NK-92 treated with Interleukin-12 subunit alpha and Interleukin-12 subunit beta, amount 100 ng/mL, for 24 hours (cell line): ENCODE data around the gene ANAPC7.
"Not testable (repeated sequence)": the region's sequence is repeated elsewhere in the genome, so short reads cannot be mapped to it uniquely, and the experiment has no call there.

Experiments used
- DNase-seq: peaks from one replicate; lab custom pipeline; 2025; lab: John Stamatoyannopoulos, UW

ANAPC7 gene

DNA sequence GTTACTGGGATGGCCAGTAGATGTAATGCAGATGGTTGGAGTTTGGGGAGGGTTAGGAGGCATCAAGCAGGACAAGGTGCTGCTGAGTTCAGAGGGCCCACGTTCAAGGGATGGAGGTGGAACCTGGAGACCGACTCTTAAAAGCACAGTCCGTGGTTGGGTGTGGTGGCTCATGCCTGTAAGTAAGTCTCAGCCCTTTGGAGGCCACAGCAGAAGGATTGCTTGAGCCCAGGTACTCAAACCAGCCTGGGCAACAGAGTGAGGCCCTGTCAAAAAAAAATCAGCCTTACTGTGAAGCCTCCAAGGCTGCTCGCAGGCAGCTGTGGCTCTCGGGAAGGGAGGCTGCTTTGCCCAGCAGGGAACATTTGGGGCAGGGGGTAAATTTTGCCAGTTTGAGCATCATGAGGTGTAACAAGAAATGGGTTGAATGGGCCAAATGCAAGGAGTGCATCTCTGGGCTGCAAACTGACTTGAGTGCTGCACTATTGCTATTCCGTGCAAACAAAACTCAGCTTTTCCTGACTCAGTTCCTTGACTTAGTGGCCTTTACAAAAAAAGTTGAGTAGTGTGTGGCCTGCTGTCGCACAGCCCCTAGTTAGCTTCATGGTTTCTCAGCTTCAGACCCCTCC lies 55.0 kb downstream of the ANAPC7 start:
- DNase-seq = no peak

GRCh38 chr12:110347767-110348166 lies 55.7 kb downstream of the ANAPC7 start:
- DNase-seq = no peak

DNA sequence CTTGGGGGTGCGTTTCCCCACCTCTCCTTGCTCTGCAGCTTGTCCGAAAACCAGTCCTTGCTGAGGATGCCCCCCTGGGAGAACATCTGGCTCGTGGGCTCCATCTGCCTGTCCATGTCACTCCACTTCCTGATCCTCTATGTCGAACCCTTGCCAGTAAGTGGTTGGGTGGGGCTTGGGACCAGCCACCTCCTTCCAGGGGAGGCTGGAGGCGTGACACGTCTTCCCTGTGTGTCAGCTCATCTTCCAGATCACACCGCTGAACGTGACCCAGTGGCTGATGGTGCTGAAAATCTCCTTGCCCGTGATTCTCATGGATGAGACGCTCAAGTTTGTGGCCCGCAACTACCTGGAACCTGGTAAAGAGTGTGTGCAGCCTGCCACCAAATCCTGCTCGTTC lies 57.5 kb downstream of the ANAPC7 start:
- DNase-seq = no peak

DNA sequence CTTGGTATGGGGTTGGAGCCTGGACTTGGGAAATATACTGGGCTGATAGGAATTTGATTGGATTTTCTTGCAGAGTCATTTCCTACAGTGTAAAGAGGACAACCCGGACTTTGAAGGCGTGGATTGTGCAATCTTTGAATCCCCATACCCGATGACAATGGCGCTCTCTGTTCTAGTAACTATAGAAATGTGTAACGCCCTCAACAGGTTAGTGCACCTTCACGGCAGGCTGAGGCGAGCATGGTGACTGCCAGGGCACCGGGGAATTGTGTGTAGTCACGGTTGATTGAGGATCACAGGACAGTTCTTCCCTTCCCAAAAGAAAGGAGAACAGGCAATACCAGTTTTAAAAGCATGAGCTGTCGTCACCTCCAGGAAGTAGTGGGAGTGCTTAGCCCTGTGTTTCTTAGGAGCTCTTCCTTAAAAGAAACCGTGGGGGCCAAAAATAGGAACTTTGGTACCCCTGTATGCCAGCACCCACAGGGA lies 58.3 kb downstream of the ANAPC7 start:
- DNase-seq = no peak

- DNase-seq = no peak
Observed at GRCh38 chr12:110344657-110345056, 58.9 kb downstream of the ANAPC7 start.

- no peak for DNase-seq
Observed at GRCh38 chr12:110343736-110344555, 59.6 kb downstream of the ANAPC7 start.

- DNase-seq = no peak
Observed at GRCh38 chr12:110343114-110343513, 60.4 kb downstream of the ANAPC7 start.

GRCh38 chr12:110342157-110342556 lies 61.4 kb downstream of the ANAPC7 start:
- no peak for DNase-seq

- no peak for DNase-seq
Observed at GRCh38 chr12:110340706-110341105, 62.8 kb downstream of the ANAPC7 start.

- DNase-seq = not testable (repeated sequence)
Observed at GRCh38 chr12:110340261-110340660, 63.2 kb downstream of the ANAPC7 start.

DNA sequence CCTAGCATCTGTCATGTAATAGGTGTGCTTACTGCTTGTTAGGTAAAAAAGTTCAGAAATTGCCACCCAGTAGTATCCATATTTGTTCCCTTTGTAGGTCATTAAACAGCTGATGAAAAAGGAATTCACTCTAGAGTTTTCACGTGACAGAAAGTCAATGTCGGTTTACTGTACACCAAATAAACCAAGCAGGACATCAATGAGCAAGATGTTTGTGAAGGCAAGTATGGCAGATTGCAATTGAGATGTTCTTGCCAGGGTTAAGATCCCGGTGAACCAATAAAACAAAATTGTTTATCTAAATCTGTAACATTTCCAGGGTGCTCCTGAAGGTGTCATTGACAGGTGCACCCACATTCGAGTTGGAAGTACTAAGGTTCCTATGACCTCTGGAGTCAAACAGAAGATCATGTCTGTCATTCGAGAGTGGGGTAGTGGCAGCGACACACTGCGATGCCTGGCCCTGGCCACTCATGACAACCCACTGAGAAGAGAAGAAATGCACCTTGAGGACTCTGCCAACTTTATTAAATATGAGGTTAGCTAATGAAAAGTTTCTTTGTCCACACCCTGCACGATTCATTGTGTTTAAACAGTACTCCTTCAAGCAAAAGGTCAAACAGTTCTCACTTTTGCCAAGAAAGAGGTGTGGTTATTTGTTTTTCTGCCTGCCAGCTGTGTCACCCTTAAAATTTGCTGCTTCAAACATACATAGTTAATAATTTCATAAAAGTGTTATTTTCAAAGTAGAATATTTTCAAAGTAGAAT lies 64.1 kb downstream of the ANAPC7 start:
- no peak for DNase-seq

GRCh38 chr12:110338754-110339153 lies 64.8 kb downstream of the ANAPC7 start:
- no peak for DNase-seq

DNA sequence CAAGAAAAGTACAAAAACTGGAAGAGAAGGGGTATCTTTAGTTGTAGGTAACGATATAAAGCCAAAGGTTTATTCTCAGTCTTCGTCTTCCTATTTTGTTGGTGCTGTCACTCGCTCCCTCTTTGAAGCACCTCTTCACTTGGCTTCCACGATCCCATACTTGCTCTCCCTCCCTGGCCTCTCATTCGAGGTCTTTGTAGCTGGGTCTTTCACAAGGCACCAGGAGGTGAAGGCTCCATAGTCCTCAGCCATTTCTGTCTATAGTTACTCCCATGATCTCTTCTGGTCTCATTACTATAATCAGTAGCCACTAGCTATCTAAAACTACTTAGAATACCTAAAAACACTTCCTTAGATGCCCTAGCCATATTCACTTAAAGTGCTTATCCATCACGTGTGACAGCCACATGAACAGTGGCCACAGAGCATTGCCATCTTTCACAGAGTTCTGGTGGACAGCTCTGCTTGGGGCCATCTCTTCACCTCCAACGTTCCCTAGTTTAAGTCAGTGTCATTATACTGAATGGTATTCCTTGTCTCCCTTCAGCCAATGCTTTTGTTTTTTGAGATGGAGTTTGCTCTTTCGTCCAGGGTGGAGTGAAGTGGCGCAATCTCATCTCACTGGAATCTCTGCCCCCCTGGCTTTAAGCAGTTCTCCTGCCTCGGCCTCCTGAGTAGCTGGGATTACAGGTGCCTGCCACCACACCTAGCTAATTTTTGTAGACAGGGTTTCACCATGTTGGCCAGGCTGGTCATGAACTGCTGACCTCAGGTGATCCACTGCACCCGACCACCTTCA lies 65.4 kb downstream of the ANAPC7 start:
- DNase-seq = no peak

DNA sequence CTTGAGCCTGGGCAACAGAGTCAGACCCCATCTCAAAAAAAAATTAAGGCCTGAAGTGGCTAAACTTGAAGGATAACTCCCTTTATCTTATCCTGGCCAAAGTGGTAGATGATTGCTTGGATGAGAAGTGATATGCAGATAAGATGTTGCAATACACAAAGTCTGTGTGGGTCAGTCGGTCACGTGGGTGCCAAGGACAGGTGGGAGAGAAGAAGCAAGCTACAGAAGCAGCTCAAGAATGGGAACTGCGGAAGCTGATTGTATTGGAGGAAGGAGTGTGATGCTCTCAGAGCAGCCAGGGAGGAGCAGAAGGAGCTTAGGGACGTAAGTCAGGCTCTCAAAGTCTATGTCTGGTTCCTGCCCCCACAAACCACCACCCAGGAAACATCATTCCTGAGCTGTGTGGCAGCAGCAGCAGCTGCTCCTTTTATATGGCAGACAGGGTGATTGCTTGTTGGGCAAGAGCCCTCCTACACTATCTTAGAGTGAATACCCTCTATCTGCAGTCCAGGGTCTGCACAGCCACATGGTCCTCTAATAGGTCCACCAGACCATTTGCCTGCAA lies 67.9 kb downstream of the ANAPC7 start:
- DNase-seq = no peak

DNA sequence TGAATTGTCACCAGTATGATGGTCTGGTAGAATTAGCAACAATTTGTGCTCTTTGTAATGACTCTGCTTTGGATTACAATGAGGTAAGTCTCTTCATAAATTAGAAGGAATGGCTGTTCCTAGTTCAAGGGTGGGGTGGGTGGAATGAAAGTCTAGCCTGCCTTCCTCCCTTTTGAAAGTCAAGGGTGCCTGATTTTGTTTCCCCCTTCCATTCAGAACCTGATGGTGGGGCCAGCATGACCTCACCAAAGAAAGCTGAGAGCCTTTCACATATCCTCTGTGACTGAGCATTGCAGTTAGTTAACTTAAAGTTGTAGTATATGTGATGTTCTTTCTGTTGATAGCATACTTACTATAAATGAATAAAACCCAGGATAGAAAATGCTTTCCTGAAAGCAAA lies 70.3 kb downstream of the ANAPC7 start:
- no peak for DNase-seq

DNA sequence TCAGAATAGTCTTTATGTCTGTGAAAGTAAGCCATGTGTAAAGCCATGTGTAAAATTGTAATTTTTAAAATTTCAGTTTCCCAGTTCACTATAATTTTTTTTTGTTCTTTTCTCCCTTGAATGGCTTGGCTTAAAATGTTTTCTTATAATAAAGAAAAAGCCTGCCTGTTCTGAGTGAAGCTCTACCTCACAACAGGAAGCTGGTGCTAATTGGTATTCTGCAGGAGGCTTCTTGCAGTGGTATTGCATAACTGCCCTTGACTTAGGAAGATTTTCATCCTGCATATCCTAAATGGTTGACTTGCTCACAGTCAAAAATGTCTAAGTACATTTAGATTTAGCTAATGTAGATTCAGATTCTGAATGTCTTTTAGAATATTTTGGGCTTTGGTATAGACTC lies 73.0 kb downstream of the ANAPC7 start:
- DNase-seq = no peak

GRCh38 chr12:110330124-110330523 lies 73.4 kb downstream of the ANAPC7 start:
- no peak for DNase-seq

- no peak for DNase-seq
Observed at GRCh38 chr12:110329710-110330109, 73.8 kb downstream of the ANAPC7 start.
